ENCODE results near the gene TRIM8. TPM values are rescaled to one million over a fixed set of nuclear protein-coding genes. Genes with fewer than 3 reads are reported as not detected.

The TRIM8 gene
- total RNA-seq, 1 experiment from 2014 or later = 93.3 TPM

DNA sequence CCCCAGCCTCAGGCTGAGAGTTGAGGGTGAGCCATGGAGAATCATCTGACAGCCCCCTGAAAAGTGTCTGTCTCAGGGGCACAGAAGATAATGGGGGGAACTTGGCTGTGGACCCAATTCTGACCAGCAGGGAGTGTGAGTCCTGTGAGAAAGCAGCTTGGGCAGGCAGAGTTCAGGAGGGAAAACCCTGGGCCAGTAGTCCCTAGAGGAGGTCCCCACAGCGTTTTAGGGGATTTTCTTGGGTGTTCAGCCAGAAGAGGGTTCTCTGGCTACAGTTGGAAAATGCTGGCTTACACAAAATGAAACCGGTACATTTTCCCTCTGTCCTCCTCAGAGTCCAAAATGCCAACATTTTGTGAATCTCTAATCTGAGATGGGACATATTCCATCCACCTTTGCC lies 35.8 kb upstream of the TRIM8 start:
- no peaks in the 10 kb centered on the region for H3K27me3 ChIP-seq (replicated peaks)
- no peak overlapping the region for H3K4me3 ChIP-seq
- no peak for DNase-seq (ENCODE audit: low read depth in 1 of 2, low spot score in 2 of 2)
- H3K4me1 ChIP-seq (replicated peaks) = peaks cover 36% of the 10 kb centered on the region
- no peak overlapping the region for H3K27ac ChIP-seq
- H3K36me3 ChIP-seq = 0 out of 2 replicates have a peak, but pooled peaks cover 8% of the 10 kb centered on the region
- no peaks in the 10 kb centered on the region for H3K9me3 ChIP-seq (replicated peaks)

DNA sequence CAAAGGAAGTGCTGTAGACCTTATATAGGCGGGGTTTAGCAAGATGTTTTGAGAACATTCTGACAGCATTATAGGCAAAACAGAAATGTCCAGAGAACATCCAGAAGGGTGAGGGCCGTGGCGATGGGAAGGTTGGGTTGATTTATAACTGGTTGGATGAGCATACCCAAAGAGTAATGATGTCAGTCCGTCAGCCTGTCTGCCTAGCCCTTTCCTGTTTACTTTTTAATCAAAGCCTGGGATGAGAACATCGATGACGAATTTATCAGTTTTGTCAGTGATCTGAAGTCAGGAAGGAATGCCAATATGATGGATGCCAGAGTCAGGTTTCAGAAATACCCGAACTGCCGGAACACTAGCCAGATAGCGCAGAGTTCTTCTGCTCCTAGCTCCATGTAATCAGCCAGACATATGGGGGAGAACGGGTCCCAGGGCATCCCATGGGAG lies 33.8 kb upstream of the TRIM8 start:
- Histone ChIP-seq H3K27ac (no peak overlapping the region), H3K36me3 (peaks cover 6% of the 10 kb centered on the region; the same call in 1 of the 2 replicates), H3K27me3 (replicated peaks) (no peaks in the 10 kb centered on the region), H3K4me1 (replicated peaks) (peaks cover 24% of the 10 kb centered on the region), H3K4me3 (no peak overlapping the region), H3K9me3 (replicated peaks) (no peaks in the 10 kb centered on the region)
- no peak for DNase-seq (ENCODE audit: low read depth in 1 of 2, low spot score in 2 of 2)

DNA sequence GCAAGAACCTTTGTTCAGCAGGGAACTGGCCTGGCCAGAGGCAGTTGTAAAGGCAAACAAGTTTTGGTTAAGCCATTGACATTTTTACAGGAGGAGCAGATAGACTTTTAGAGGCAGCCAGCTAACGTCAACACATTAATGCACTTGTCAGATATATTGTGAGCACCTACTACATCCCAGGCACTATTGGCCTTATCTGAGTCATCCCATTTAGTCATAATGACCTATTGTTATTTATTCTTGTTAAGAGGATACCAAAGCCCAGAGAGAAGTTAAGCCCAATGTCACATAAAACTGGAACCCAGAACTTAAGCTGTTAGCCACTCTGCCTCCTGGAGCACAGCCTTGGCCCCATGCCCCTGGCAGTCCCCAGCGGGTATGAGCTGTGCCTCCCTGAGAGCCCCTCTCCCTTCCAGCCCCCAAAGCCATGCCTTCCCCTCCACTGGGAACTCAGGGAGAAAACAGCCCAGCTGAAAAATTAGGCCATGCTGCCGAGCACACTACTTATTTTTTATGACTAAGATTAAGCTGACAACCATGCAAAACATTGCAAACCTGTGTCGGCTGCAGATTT lies 32.7 kb upstream of the TRIM8 start:
- no peak overlapping the region for H3K4me3 ChIP-seq
- no peaks in the 10 kb centered on the region for H3K27me3 ChIP-seq (replicated peaks)
- DNase-seq (ENCODE audit: low read depth in 1 of 2, low spot score in 2 of 2) = no peak
- H3K9me3 ChIP-seq (replicated peaks) = no peaks in the 10 kb centered on the region
- peaks cover 19% of the 10 kb centered on the region for H3K4me1 ChIP-seq (replicated peaks)
- no peak overlapping the region for H3K27ac ChIP-seq
- H3K36me3 ChIP-seq = peaks cover 8% of the 10 kb centered on the region; the same call in 1 of the 2 replicates

DNA sequence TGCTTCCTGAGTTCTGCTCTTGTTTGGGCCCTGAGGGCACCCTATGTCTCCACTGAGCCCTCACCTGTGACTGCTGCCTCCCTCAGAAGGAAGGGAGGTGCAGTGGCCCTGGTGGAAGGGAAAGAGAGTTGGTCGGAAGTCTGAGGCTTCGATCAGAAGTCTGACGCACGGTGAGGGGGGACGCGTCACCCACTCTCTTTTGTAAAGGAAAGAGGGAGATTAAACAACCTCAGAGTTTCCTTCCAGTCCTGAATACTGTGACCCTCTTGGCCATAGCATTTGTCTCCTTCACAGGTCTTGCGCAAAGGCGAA lies 31.4 kb upstream of the TRIM8 start:
- H3K36me3 ChIP-seq = peaks cover 12% of the 10 kb centered on the region; the same call in 1 of the 2 replicates
- H3K27me3 ChIP-seq (replicated peaks) = no peaks in the 10 kb centered on the region
- no peak overlapping the region for H3K27ac ChIP-seq
- peaks cover 19% of the 10 kb centered on the region for H3K4me1 ChIP-seq (replicated peaks)
- H3K9me3 ChIP-seq (replicated peaks) = no peaks in the 10 kb centered on the region
- no peak overlapping the region for H3K4me3 ChIP-seq
- DNase-seq (ENCODE audit: low read depth in 1 of 2, low spot score in 2 of 2) = no peak

DNA sequence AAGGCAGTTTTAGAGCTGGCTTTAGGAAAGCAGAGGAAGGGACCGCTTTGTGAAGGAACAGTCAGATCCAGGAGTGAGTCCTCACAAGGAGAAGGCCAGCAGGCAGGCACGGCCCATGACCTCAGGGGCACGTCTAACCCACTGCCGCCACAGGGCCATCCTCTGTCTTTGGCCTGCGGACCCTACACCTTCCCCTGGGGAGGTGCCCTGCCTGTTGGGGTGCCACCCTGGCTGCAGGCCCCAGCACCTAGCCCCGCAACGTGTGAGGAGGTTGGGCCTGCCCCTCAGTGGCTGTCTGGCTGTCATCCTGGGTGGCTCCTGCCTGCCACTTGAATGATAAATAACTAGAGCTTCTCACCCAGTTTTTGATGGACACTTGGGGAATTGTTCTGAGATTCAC lies 31.0 kb upstream of the TRIM8 start:
- Histone ChIP-seq H3K27me3 (replicated peaks) (no peaks in the 10 kb centered on the region), H3K4me3 (no peak overlapping the region), H3K4me1 (replicated peaks) (peaks cover 19% of the 10 kb centered on the region), H3K9me3 (replicated peaks) (no peaks in the 10 kb centered on the region), H3K36me3 (peaks cover 12% of the 10 kb centered on the region; the same call in 1 of the 2 replicates), H3K27ac (no peak overlapping the region)
- no peak for DNase-seq (ENCODE audit: low read depth in 1 of 2, low spot score in 2 of 2)

DNA sequence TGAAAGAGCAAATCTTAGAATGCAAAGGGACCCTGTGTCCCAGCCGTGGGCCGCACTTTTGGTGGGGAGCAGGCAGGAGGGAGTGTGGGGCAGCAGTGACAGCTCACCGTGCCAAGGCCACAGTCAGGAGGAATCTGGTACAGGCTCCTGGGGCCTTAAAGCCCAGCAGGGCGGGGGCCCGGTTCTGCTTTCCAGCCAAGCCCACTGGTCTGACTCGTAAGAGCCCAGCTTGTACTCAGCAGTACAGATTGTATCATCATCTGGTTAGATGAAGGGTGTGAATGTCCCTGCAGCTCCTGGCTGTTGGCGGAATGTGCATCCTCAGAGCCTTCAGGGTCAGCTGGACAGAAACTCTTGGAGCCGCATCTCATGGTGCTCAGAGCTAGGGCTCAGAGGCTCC lies 30.5 kb upstream of the TRIM8 start:
- Histone ChIP-seq H3K27ac (no peak overlapping the region), H3K4me3 (no peak overlapping the region), H3K27me3 (replicated peaks) (no peaks in the 10 kb centered on the region), H3K4me1 (replicated peaks) (peaks cover 19% of the 10 kb centered on the region), H3K36me3 (peaks cover 12% of the 10 kb centered on the region; the same call in 1 of the 2 replicates), H3K9me3 (replicated peaks) (no peaks in the 10 kb centered on the region)
- DNase-seq (ENCODE audit: low read depth in 1 of 2, low spot score in 2 of 2) = no peak

DNA sequence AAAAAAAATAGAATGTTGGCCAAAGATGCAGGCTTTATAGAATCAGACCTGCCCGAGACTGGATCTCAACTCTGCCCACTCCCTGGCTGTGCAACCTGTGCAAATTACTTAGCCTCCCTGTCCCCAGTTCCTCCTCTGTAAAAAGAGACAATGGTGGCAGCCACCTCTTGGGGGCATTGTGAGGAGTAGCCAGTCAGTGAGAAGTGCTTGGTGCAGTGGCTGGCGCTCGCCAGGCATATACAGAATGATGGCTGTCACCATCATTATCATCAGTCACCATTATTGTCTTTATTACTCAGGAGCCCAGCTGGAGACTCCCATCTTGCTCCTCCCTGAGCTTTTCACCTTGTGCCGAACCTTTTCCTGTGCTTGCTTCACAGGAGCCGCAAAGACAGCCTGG lies 29.4 kb upstream of the TRIM8 start:
- H3K27me3 ChIP-seq (replicated peaks) = no peaks in the 10 kb centered on the region
- peaks cover 12% of the 10 kb centered on the region; the same call in 1 of the 2 replicates for H3K36me3 ChIP-seq
- no peak for DNase-seq (ENCODE audit: low read depth in 1 of 2, low spot score in 2 of 2)
- peaks cover 19% of the 10 kb centered on the region for H3K4me1 ChIP-seq (replicated peaks)
- no peaks in the 10 kb centered on the region for H3K9me3 ChIP-seq (replicated peaks)
- no peak overlapping the region for H3K4me3 ChIP-seq
- H3K27ac ChIP-seq = no peak overlapping the region

DNA sequence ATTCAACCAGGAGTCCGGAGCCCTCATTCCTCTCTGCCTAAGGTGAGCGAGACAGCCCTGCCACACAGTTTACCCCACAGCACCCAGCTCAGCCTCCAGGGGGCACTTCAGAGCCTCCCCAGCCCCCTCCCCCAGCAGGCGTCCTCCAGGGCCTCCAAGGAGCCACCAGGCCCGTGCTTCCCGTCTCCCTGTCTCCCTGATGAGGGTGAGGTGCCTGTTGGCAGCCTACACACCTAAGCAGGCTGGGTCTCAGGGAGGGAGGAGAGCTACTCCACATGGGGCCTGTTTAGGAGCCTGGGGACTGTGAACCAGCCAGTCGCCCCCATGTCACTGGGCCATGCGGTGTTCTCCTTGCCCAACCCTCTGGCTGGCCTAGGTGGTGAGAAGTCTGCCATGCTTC lies 28.9 kb upstream of the TRIM8 start:
- Histone ChIP-seq H3K4me1 (replicated peaks) (peaks cover 19% of the 10 kb centered on the region), H3K4me3 (no peak overlapping the region), H3K27me3 (replicated peaks) (no peaks in the 10 kb centered on the region), H3K27ac (no peak overlapping the region), H3K36me3 (peaks cover 12% of the 10 kb centered on the region; the same call in 1 of the 2 replicates), H3K9me3 (replicated peaks) (no peaks in the 10 kb centered on the region)
- peak; percentile 52 to 68 for DNase-seq (ENCODE audit: low read depth in 1 of 2, low spot score in 2 of 2)

DNA sequence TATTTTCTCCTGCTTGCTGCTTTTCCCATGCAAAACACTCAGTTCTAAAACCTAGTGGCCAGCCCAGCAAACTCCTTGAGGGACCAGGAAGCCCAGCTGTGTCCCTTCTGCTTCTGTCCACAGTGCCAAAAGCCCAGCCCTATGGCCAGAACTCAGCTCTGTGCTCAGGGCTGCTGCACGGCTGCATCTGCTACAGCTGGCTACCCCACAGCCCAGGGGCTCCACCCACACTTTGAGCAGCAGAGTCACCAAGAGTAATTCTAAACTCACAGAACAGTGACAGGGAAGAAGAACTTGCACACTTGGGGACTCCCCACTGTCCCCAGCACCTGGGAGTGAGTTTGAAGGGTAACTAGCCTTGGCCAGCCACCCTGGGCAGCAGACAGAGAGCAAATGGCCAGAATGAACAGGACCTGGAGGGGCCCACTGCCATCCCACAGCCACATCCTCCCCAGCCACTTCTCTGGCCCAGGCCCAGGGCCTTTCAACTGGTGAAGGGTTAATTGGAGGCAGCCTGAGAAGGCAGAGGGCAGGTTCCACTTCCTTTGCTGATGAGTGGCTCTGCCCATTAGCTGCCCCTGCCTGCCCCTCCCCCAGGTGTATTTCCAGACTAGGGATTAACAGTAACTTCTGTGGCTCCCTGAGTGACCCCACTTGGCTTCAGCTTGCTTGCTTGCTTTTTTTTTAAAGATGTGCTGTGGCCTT lies 28.1 kb upstream of the TRIM8 start:
- Histone ChIP-seq H3K27ac (no peak overlapping the region), H3K9me3 (replicated peaks) (no peaks in the 10 kb centered on the region), H3K4me3 (no peak overlapping the region), H3K4me1 (replicated peaks) (peaks cover 22% of the 10 kb centered on the region), H3K27me3 (replicated peaks) (no peaks in the 10 kb centered on the region), H3K36me3 (peaks cover 12% of the 10 kb centered on the region; the same call in 1 of the 2 replicates)
- no peak for DNase-seq (ENCODE audit: low read depth in 1 of 2, low spot score in 2 of 2)

DNA sequence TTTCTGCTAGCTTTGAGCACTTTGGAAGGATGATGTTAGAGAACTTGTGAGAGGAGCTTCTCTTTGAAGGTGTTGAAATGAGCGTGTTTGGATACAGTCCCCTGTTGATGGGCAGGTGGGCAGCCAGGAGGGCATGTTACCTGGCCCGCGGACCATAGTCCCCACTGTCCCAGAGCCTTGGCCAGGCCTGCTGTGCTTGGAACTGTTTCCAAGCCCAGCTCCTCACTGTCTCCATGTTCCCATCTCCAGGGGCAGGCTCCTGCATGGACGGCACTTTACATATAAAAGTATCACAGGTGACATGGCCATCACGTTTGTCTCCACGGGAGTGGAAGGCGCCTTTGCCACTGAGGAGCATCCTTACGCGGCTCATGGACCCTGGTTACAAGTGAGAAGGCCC lies 27.2 kb upstream of the TRIM8 start:
- Histone ChIP-seq H3K9me3 (replicated peaks) (no peaks in the 10 kb centered on the region), H3K4me1 (replicated peaks) (peaks cover 24% of the 10 kb centered on the region), H3K27me3 (replicated peaks) (no peaks in the 10 kb centered on the region), H3K27ac (no peak overlapping the region), H3K4me3 (no peak overlapping the region), H3K36me3 (peaks cover 15% of the 10 kb centered on the region)
- DNase-seq (ENCODE audit: low read depth in 1 of 2, low spot score in 2 of 2) = no peak

DNA sequence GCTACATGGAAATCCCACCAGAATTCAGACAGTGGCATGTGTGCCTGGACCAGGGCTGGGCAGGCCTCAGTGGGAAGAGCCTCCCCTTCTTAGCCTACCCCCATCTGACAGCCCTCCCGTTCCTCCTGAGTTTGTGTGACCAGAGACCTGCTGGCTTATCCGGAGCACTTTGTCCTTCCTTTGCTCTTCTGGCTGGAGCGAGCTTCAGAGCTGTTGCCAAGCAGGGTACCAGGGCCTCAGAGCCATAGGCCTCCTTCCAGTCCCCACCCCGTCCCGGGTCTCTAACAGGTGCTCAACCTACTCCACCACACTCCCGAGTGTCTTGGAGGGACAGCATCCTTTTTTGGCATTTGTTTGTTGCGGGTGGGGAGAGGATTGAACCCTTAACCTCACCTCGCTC lies 26.5 kb upstream of the TRIM8 start:
- peaks cover 30% of the 10 kb centered on the region for H3K4me1 ChIP-seq (replicated peaks)
- no peak for DNase-seq (ENCODE audit: low read depth in 1 of 2, low spot score in 2 of 2)
- H3K27me3 ChIP-seq (replicated peaks) = no peaks in the 10 kb centered on the region
- no peak overlapping the region for H3K4me3 ChIP-seq
- H3K36me3 ChIP-seq = peaks cover 16% of the 10 kb centered on the region
- no peak overlapping the region for H3K27ac ChIP-seq
- H3K9me3 ChIP-seq (replicated peaks) = no peaks in the 10 kb centered on the region

DNA sequence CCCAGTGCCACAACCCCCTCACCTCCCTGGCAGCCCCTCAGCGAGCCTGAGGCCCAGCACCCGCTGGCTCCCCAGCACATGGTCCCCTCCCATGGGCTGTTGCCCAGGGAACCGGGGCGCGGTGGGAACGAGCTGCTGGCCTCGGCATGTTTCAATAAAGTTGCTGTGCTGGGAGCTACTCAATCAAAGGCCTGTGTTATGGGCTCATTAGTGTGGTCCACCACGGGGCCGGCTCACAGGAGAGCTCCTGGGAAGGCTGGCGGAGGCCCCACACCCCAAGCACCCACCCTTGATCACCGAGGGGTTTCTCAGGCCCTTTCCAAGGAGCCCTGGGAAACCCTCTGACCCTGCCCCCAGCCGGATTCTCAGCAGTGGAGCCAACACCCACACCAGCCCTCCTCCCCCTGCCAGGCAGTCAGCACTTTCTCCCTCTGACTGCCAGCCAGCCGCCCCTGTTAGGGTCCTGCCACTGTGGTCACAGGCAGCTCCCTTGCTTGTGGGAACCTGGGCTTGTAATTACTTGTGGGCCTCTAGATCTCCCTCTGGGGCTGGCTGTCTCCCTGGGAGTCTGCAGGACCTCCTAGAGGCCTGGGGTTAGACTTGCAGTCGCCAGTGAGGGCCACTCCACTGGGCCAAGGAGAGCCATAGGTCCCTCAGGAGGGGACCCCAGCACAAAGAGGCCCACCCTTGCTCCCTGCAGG lies 24.8 kb upstream of the TRIM8 start:
- peaks cover 45% of the 10 kb centered on the region for H3K4me1 ChIP-seq (replicated peaks)
- H3K9me3 ChIP-seq (replicated peaks) = no peaks in the 10 kb centered on the region
- no peaks in the 10 kb centered on the region for H3K27me3 ChIP-seq (replicated peaks)
- peaks cover 21% of the 10 kb centered on the region for H3K36me3 ChIP-seq
- no peak overlapping the region for H3K4me3 ChIP-seq
- H3K27ac ChIP-seq = no peak overlapping the region
- no peak for DNase-seq (ENCODE audit: low read depth in 1 of 2, low spot score in 2 of 2)

DNA sequence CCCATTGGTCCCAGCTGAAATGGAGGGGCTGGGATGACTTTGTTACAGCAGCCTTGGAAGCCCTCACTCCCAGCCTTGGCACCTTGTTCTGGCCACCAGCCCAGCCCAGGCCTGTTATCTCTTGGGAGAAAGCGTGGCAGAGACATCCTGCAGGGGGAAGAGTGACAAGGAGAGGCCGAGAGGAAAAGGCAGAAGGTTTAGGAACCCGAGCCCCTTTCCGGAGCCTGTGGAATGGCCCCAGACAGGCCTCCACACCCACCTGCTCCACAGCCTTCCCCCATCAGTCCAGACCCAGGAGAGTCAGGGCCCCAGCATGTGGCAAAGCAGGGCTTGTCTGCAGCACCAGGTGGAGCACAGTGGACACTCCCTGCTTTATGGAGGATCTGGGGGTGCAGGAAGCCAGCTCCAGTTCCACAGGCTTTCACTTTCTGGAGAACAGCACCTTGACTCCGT lies 24.1 kb upstream of the TRIM8 start:
- H3K9me3 ChIP-seq (replicated peaks) = no peaks in the 10 kb centered on the region
- peaks cover 50% of the 10 kb centered on the region for H3K4me1 ChIP-seq (replicated peaks)
- no peak for DNase-seq (ENCODE audit: low read depth in 1 of 2, low spot score in 2 of 2)
- no peak overlapping the region for H3K27ac ChIP-seq
- H3K27me3 ChIP-seq (replicated peaks) = no peaks in the 10 kb centered on the region
- H3K36me3 ChIP-seq = peaks cover 21% of the 10 kb centered on the region
- H3K4me3 ChIP-seq = no peak overlapping the region

Measured in SJSA1 (cell line).